Activated naive CD4-positive, alpha-beta T cell treated with anti-CD3 and anti-CD28 coated beads for 36 hours (primary cell): ENCODE measurements around the gene NCKAP5. TPM values are rescaled to one million over a fixed set of nuclear protein-coding genes. Genes with fewer than 3 reads are reported as not detected.

Experiments
- CTCF ChIA-PET: fragments of 350-600 bp; sonication (Branson Sonifier 250); formaldehyde crosslinking; loops from one replicate; lab custom pipeline; 2021; ENCODE audit warnings: antibody characterized with exemption; lab: Charles Lee
- DNase-seq: peaks from one replicate; pipeline ENCODE4 v3.0.0-alpha.2; 2020
- H3K27ac Mint-ChIP-seq: one replicate; pipeline ENCODE4 v1.8.0; 2021; ENCODE audit warnings: mild to moderate bottlenecking, mixed read lengths
- H3K27me3 Mint-ChIP-seq: one replicate; pipeline ENCODE4 v1.8.0; 2021; ENCODE audit warnings: low read depth, mixed read lengths
- H3K36me3 Mint-ChIP-seq: one replicate; pipeline ENCODE4 v1.8.0; 2021; ENCODE audit warnings: low read depth, mixed read lengths
- H3K4me1 Mint-ChIP-seq: one replicate; pipeline ENCODE4 v1.8.0; 2021; ENCODE audit warnings: low read depth, mixed read lengths
- H3K4me3 Mint-ChIP-seq: one replicate; pipeline ENCODE4 v1.8.0; 2021; ENCODE audit warnings: mild to moderate bottlenecking, moderate library complexity, mixed read lengths
- H3K9me3 Mint-ChIP-seq: one replicate; pipeline ENCODE4 v1.8.0; 2021; ENCODE audit warnings: mixed read lengths
- intact Hi-C: fragments of 100-400 bp; cut with micrococcal nuclease; formaldehyde crosslinking; loops from one replicate; pipeline ENCODE4 v1.15.1; 2023
- total RNA-seq, 2 experiments: library from RNA; stranded (reverse); gene quantifications; one replicate each; pipeline ENCODE4 v1.2.3, GENCODE V29; 2021

NCKAP5 gene
- total RNA-seq, 2 experiments from 2014 or later, result not detected

- Mint-ChIP-seq H3K36me3 (no peaks in the 10 kb centered on the region), H3K9me3 (no peaks in the 10 kb centered on the region), H3K27ac (no peak overlapping the region), H3K4me3 (no peak overlapping the region), H3K4me1 (no peaks in the 10 kb centered on the region), H3K27me3 (no peaks in the 10 kb centered on the region)
- intact Hi-C loops, result no loop called here
- DNase-seq, result no peak
- CTCF ChIA-PET, result no interaction called here
Measured at GRCh38 chr2:133515271-133515670, 53.0 kb downstream of the NCKAP5 start.

DNA sequence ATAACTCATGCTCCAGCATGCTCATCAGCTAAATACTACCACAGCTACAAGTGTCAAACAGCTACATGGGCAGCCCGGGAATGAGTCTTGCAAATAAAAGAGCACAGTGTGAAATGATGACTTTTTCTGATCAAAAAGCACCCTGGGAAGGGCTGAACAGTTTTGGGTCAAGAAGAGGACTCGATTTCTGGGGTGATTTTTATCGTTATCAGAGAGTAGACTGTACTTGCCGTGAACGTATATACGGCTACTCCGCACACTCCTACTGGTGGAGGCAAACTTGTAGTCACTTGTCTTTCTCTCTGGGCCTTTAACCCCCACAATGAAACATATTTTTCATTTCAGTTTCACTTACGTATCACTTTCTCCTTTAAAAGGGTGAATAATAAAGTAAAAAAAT lies 54.4 kb downstream of the NCKAP5 start:
- CTCF ChIA-PET, result interaction anchor here (1.0 kb wide), 1 partner anchor 264 kb away, joined by 3 read pairs; no protein-coding TSS in a partner anchor
- Mint-ChIP-seq H3K27me3 (no peaks in the 10 kb centered on the region), H3K4me1 (no peaks in the 10 kb centered on the region), H3K4me3 (no peak overlapping the region), H3K27ac (no peak overlapping the region), H3K36me3 (no peaks in the 10 kb centered on the region), H3K9me3 (no peaks in the 10 kb centered on the region)
- no peak for DNase-seq
- intact Hi-C loops, result no loop called here

- Mint-ChIP-seq H3K4me1 (no peaks in the 10 kb centered on the region), H3K36me3 (no peaks in the 10 kb centered on the region), H3K4me3 (no peak overlapping the region), H3K27me3 (no peaks in the 10 kb centered on the region), H3K27ac (no peak overlapping the region), H3K9me3 (no peaks in the 10 kb centered on the region)
- CTCF ChIA-PET, result no interaction called here
- intact Hi-C loops, result no loop called here
- no peak for DNase-seq
Measured at GRCh38 chr2:133512121-133512520, 56.1 kb downstream of the NCKAP5 start.

DNA sequence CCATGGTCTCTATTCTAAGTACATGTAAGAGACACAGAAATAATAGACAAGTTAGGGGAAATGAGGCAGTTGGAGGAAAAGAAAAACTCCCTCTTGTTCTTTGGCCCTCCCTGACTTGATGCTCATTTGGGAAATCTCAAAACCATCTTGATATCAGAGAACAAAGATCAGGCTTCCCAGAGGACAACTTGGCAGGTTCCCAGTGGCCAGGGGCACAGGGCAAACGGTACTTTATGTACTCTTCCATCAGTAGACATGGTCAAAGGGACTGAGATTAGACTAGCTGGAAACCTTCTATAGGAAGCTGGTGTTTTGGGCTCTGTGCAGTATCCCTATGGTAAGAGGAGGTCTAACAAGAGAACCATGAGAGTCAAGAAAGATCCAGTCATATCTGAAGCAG lies 56.6 kb downstream of the NCKAP5 start:
- no peaks in the 10 kb centered on the region for H3K9me3 Mint-ChIP-seq
- H3K27me3 Mint-ChIP-seq, result no peaks in the 10 kb centered on the region
- no peaks in the 10 kb centered on the region for H3K4me1 Mint-ChIP-seq
- no peak for DNase-seq
- H3K27ac Mint-ChIP-seq, result no peak overlapping the region
- intact Hi-C loops, result no loop called here
- H3K36me3 Mint-ChIP-seq, result no peaks in the 10 kb centered on the region
- H3K4me3 Mint-ChIP-seq, result no peak overlapping the region
- CTCF ChIA-PET, result no interaction called here

DNA sequence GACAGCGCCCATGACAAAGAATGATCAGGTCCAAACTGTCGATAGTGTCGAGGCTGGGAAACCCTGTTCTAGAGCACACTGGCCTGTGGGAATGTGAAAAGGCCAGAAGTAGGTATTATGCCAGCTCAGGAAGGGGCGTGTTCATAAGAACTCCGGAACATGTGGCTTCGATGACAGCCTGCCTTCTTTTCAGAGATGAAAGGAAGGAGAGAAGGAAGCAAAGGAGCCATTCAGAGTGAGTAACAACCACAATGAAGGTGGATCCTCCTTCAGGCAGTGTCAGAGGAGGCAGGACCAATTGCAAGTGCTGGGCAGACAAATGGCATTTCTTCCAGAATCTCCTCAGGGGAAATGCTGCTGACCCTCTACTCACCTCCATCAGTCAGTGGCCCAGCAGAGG lies 58.5 kb downstream of the NCKAP5 start:
- no peaks in the 10 kb centered on the region for H3K9me3 Mint-ChIP-seq
- H3K36me3 Mint-ChIP-seq, result no peaks in the 10 kb centered on the region
- no peaks in the 10 kb centered on the region for H3K27me3 Mint-ChIP-seq
- H3K4me1 Mint-ChIP-seq, result no peaks in the 10 kb centered on the region
- CTCF ChIA-PET, result no interaction called here
- DNase-seq, result no peak
- intact Hi-C loops, result no loop called here
- H3K27ac Mint-ChIP-seq, result no peak overlapping the region
- H3K4me3 Mint-ChIP-seq, result no peak overlapping the region

- H3K4me1 Mint-ChIP-seq, result no peaks in the 10 kb centered on the region
- H3K27me3 Mint-ChIP-seq, result no peaks in the 10 kb centered on the region
- CTCF ChIA-PET, result no interaction called here
- H3K27ac Mint-ChIP-seq, result no peak overlapping the region
- H3K4me3 Mint-ChIP-seq, result no peak overlapping the region
- intact Hi-C loops, result no loop called here
- no peak for DNase-seq
- H3K9me3 Mint-ChIP-seq, result no peaks in the 10 kb centered on the region
- no peaks in the 10 kb centered on the region for H3K36me3 Mint-ChIP-seq
Measured at GRCh38 chr2:133508546-133509165, 59.6 kb downstream of the NCKAP5 start.

- no peak for DNase-seq
- Mint-ChIP-seq H3K27me3 (no peaks in the 10 kb centered on the region), H3K36me3 (no peaks in the 10 kb centered on the region), H3K4me1 (no peaks in the 10 kb centered on the region), H3K4me3 (no peak overlapping the region), H3K9me3 (no peaks in the 10 kb centered on the region), H3K27ac (no peak overlapping the region)
- CTCF ChIA-PET, result no interaction called here
- intact Hi-C loops, result no loop called here
Measured at GRCh38 chr2:133506996-133507395, 61.3 kb downstream of the NCKAP5 start.

DNA sequence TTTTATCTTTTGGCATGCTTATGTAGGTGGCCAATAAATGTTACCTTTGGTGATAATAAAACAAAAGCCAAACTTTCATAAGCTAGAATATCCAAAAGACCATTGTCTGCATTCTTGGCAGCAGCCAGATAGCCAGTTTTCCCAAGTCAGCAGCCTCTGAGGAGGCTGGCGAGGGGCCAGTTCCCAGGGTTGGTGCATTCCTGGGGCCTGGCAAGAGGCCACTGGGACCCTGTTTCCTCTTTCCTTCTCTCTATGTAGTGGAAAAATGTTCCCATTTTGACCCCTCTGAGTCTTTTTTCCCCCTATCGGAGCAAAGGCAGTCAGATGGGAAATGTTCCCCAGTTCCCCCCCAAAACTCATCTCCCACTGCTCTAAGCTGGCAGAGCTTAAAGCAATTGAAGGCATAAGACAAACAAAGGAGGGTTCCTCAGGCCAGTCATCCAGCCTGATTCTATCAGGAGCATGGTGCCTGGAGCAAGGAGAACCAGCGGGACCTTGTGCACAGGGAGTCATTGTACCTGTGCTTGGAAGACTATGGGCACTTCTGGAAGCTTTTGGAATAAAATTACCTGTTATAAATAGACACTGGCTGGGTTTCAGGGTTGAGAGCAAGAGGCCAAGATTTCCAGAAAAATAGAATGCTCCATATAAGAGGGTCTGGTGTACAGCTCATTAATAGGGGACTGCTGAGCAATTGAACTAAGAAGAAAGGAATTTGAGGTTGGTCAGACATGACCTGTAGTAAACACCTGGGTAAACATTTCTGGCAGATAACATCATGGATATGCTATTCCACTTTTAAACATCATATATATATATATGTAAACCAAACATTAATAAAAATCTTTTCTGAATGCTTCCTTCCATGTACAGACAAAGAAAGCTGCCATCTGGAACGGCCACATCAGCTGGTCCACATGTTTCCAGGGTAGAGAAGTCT lies 63.4 kb downstream of the NCKAP5 start:
- DNase-seq, result no peak
- no peaks in the 10 kb centered on the region for H3K36me3 Mint-ChIP-seq
- no peak overlapping the region for H3K4me3 Mint-ChIP-seq
- no peaks in the 10 kb centered on the region for H3K9me3 Mint-ChIP-seq
- no peaks in the 10 kb centered on the region for H3K4me1 Mint-ChIP-seq
- H3K27me3 Mint-ChIP-seq, result no peaks in the 10 kb centered on the region
- H3K27ac Mint-ChIP-seq, result no peak overlapping the region
- CTCF ChIA-PET, result no interaction called here
- intact Hi-C loops, result no loop called here

DNA sequence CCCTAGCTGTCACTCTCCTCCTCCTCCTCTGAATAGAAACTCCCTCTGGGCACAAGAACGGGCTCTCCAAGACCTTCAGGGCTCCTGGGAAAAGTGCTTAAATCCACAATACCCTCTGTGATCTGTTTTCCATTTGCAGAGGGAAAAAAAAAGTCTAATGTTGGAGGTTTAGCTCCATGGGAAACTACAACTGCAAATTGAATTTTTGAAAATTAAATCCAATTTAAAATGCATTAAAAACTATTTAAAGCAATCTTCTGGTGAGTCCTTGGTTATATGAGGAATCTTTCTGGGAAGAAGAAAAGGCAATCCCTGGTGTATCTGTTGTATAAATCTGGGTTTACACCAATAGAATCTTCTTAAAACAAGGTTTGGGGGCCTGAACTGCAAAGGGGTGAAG lies 64.3 kb downstream of the NCKAP5 start:
- CTCF ChIA-PET, result no interaction called here
- Mint-ChIP-seq H3K27me3 (no peaks in the 10 kb centered on the region), H3K9me3 (no peaks in the 10 kb centered on the region), H3K36me3 (no peaks in the 10 kb centered on the region), H3K4me1 (no peaks in the 10 kb centered on the region), H3K27ac (no peak overlapping the region), H3K4me3 (no peak overlapping the region)
- intact Hi-C loops, result no loop called here
- no peak for DNase-seq

DNA sequence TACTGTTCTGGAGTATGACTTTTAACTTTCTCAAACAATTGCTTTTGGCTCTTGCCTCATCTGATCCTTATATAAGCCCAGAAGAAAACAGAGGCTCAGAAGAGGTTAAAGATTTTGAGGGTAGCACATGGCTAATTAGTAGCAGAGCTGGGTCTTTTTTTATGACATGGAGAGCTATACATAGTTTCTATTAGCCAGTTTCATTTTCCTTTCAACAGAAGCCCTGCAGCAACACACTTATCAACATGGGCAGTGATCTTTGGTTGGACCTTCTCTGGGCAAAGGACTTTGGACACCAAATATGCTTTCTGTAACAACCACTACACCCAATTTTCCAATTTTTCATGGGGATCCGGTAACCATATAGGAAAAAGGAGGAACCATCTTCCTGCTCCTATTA lies 64.9 kb downstream of the NCKAP5 start:
- CTCF ChIA-PET, result interaction anchor here (0.9 kb wide), 1 partner anchor 12 kb away, joined by 3 read pairs; no protein-coding TSS in a partner anchor
- no peak overlapping the region for H3K27ac Mint-ChIP-seq
- intact Hi-C loops, result no loop called here
- no peak for DNase-seq
- H3K4me3 Mint-ChIP-seq, result no peak overlapping the region
- no peaks in the 10 kb centered on the region for H3K9me3 Mint-ChIP-seq
- H3K4me1 Mint-ChIP-seq, result no peaks in the 10 kb centered on the region
- no peaks in the 10 kb centered on the region for H3K36me3 Mint-ChIP-seq
- H3K27me3 Mint-ChIP-seq, result no peaks in the 10 kb centered on the region

- DNase-seq, result no peak
- H3K4me1 Mint-ChIP-seq, result no peaks in the 10 kb centered on the region
- CTCF ChIA-PET, result interaction anchor here (0.9 kb wide), 1 partner anchor 11 kb away, joined by 3 read pairs; no protein-coding TSS in a partner anchor
Measured at GRCh38 chr2:133502678-133503077, 65.6 kb downstream of the NCKAP5 start.

DNA sequence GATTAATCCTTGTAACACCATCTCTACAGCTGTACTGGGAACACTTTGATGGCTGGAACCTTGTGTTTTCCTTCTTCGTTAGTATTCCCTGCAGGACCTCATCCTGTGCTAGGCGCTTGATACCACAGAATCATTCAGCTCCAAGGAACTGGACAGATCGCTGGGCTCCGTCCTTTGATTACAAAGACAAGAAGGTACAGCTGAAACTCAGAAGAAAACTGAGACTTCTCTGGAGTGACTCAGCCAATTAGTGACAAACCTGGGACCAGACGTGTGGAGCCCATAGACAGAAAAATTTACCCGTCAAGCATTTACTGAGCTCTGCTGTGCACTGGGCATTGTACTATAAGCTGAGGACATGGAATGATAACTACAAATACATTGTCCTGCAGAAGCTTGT lies 67.3 kb downstream of the NCKAP5 start:
- H3K36me3 Mint-ChIP-seq, result no peaks in the 10 kb centered on the region
- no peaks in the 10 kb centered on the region for H3K9me3 Mint-ChIP-seq
- no peak overlapping the region for H3K4me3 Mint-ChIP-seq
- H3K27me3 Mint-ChIP-seq, result peaks cover 3% of the 10 kb centered on the region
- DNase-seq, result no peak
- intact Hi-C loops, result no loop called here
- H3K4me1 Mint-ChIP-seq, result no peaks in the 10 kb centered on the region
- CTCF ChIA-PET, result no interaction called here
- H3K27ac Mint-ChIP-seq, result no peak overlapping the region

More at GRCh38 chr2:133502678-133503077, 65.6 kb downstream of the NCKAP5 start:
- Mint-ChIP-seq H3K4me3 (no peak overlapping the region), H3K27me3 (peaks cover under 1% of the 10 kb centered on the region), H3K36me3 (no peaks in the 10 kb centered on the region), H3K9me3 (no peaks in the 10 kb centered on the region), H3K27ac (no peak overlapping the region)
- intact Hi-C loops, result no loop called here
